GM23248 (cell line): ENCODE results near the gene OPRM1. TPM values are rescaled to one million over a fixed set of nuclear protein-coding genes. Genes with fewer than 3 reads are reported as not detected.

Source experiments
- DNase-seq: peaks from one replicate; pipeline ENCODE4 v3.0.0-alpha.2; 2015
- H2AFZ ChIP-seq: fragments of 200-600 bp; sonication (generic); 2 replicates; pipeline ENCODE4 v1.6.1; 2016; ENCODE audit warnings: antibody characterized with exemption
- H3F3A ChIP-seq: fragments of 200-600 bp; sonication (generic); 2 replicates; pipeline ENCODE4 v1.6.1; 2016; ENCODE audit warnings: mild to moderate bottlenecking, antibody characterized with exemption, mixed run types; ENCODE audit not compliant: insufficient read depth
- H3K27ac ChIP-seq: fragments of 200-600 bp; sonication (generic); 2 replicates; pipeline ENCODE4 v1.5.1; 2016; ENCODE audit warnings: mild to moderate bottlenecking
- H3K27me3 ChIP-seq: fragments of 200-600 bp; sonication (generic); replicated peaks from 2 replicates; pipeline ENCODE4 v1.6.1; 2016; ENCODE audit warnings: mild to moderate bottlenecking; ENCODE audit not compliant: insufficient read depth
- H3K36me3 ChIP-seq: fragments of 200-600 bp; sonication (generic); 2 replicates; pipeline ENCODE4 v1.6.1; 2016; ENCODE audit warnings: low read depth, mild to moderate bottlenecking
- H3K4me1 ChIP-seq: fragments of 200-600 bp; sonication (generic); 2 replicates; pipeline ENCODE4 v1.6.1; 2016; ENCODE audit warnings: mild to moderate bottlenecking; ENCODE audit not compliant: insufficient read depth
- H3K4me2 ChIP-seq: fragments of 200-600 bp; sonication (generic); one replicate; pipeline ENCODE4 v1.6.1; 2016; ENCODE audit warnings: mild to moderate bottlenecking; ENCODE audit not compliant: unreplicated experiment
- H3K4me3 ChIP-seq: fragments of 200-600 bp; sonication (generic); 2 replicates; pipeline ENCODE4 v1.5.1; 2016; ENCODE audit warnings: mild to moderate bottlenecking
- H3K79me2 ChIP-seq: fragments of 200-600 bp; sonication (generic); 2 replicates; pipeline ENCODE4 v1.6.1; 2016; ENCODE audit warnings: mild to moderate bottlenecking; ENCODE audit not compliant: insufficient read depth
- H3K9ac ChIP-seq: fragments of 200-600 bp; sonication (generic); 2 replicates; pipeline ENCODE4 v1.6.1; 2016; ENCODE audit warnings: mild to moderate bottlenecking
- H3K9me2 ChIP-seq: fragments of 200-600 bp; sonication (generic); 2 replicates; pipeline ENCODE4 v1.6.1; 2016; ENCODE audit warnings: mixed run types, mild to moderate bottlenecking, moderate library complexity; ENCODE audit not compliant: insufficient read depth
- H3K9me3 ChIP-seq: fragments of 200-600 bp; sonication (generic); one replicate; pipeline ENCODE4 v1.6.1; 2017; ENCODE audit warnings: low read depth
- H4K20me1 ChIP-seq: fragments of 200-600 bp; sonication (generic); 2 replicates; pipeline ENCODE4 v1.6.0; 2016; ENCODE audit not compliant: insufficient read depth
- EZH2 ChIP-seq: fragments of 200-600 bp; sonication (generic); IDR thresholded peaks from 2 replicates; pipeline ENCODE4 v1.6.1; 2018; ENCODE audit warnings: antibody characterized with exemption, mild to moderate bottlenecking; ENCODE audit not compliant: insufficient read depth, poor library complexity, severe bottlenecking
- EZH2phosphoT487 ChIP-seq: fragments of 200-600 bp; sonication (generic); IDR thresholded peaks from 2 replicates; pipeline ENCODE4 v1.6.1; 2018; ENCODE audit warnings: antibody characterized with exemption, moderate library complexity, mild to moderate bottlenecking, low read depth; ENCODE audit not compliant: insufficient read depth
- WGBS, 2 experiments: methylation state at CpG; one replicate each; pipeline ENCODE4 v1.1.6; 2015 to 2017; ENCODE audit warnings: low lambda C conversion rate in 2 of 2, low coverage in 1 of 2; ENCODE audit errors: missing lambda C conversion rate in 2 of 2; 5-methylcytosine and 5-hydroxymethylcytosine counted together
- in situ Hi-C: fragments of 300-500 bp; cut with MboI; formaldehyde crosslinking; loops from 2 replicates; pipeline ENCODE4 v1.15.0; 2020
- polyA plus RNA-seq: library from polyadenylated mRNA; unstranded; fragments of >200 nt; fragmentation: Nextera tagmentation; extraction: Ambion mirVana; gene quantifications from 2 replicates; pipeline ENCODE4 v1.2.1, GENCODE V29; 2016
- total RNA-seq: library from RNA; depleted of rRNA; stranded (reverse); fragments of >200 nt; shearing (Covaris generic); gene quantifications from 2 replicates; pipeline ENCODE4 v1.2.3, GENCODE V29; 2014

OPRM1 gene
- total and polyA plus RNA-seq, 2 experiments from 2014 or later: not detected

- Histone ChIP-seq H3K4me1 (no peaks in the 10 kb centered on the region), H3K36me3 (no peaks in the 10 kb centered on the region), H3K79me2 (no peaks in the 10 kb centered on the region), H2AFZ (no peak overlapping the region), H3K27ac (no peak overlapping the region), H3K9me2 (no peaks in the 10 kb centered on the region), H3F3A (no peaks in the 10 kb centered on the region), H3K4me3 (no peak overlapping the region), H4K20me1 (no peaks in the 10 kb centered on the region), H3K27me3 (no peaks in the 10 kb centered on the region), H3K4me2 (no peak overlapping the region), H3K9me3 (no peaks in the 10 kb centered on the region), H3K9ac (no peak overlapping the region)
- no peak for TF ChIP-seq EZH2
- TF ChIP-seq EZH2phosphoT487: no peak
- no peak for DNase-seq
- in situ Hi-C loops: no loop called here
- 45 to 71% methylated on average over 2 to 4 of the region's 4 CpGs for WGBS, 2 experiments
Measured at GRCh38 chr6:154099211-154099610, 60.2 kb downstream of the OPRM1 start.

- in situ Hi-C loops: no loop called here
- H3K9me3 ChIP-seq: no peaks in the 10 kb centered on the region
- no peaks in the 10 kb centered on the region for H4K20me1 ChIP-seq
- DNase-seq: no peak
- H2AFZ ChIP-seq: no peak overlapping the region
- H3K9me2 ChIP-seq: no peaks in the 10 kb centered on the region
- no peak overlapping the region for H3K4me2 ChIP-seq
- H3K27ac ChIP-seq: no peak overlapping the region
- H3F3A ChIP-seq: no peaks in the 10 kb centered on the region
- no peaks in the 10 kb centered on the region for H3K36me3 ChIP-seq
- H3K27me3 ChIP-seq: no peaks in the 10 kb centered on the region
- H3K9ac ChIP-seq: no peak overlapping the region
- H3K79me2 ChIP-seq: no peaks in the 10 kb centered on the region
- TF ChIP-seq EZH2: no peak
- TF ChIP-seq EZH2phosphoT487: no peak
- no peaks in the 10 kb centered on the region for H3K4me1 ChIP-seq
- 13 to 21% methylated on average over 2 of the region's 2 CpGs for WGBS, 2 experiments
- no peak overlapping the region for H3K4me3 ChIP-seq
Measured at GRCh38 chr6:154106251-154106650, 67.2 kb downstream of the OPRM1 start.

GRCh38 chr6:154111025-154111424 lies 72.0 kb downstream of the OPRM1 start:
- no peaks in the 10 kb centered on the region for H3K36me3 ChIP-seq
- H3K27ac ChIP-seq: no peak overlapping the region
- in situ Hi-C loops: no loop called here
- H2AFZ ChIP-seq: no peak overlapping the region
- H3K9me2 ChIP-seq: no peaks in the 10 kb centered on the region
- H3K4me1 ChIP-seq: no peaks in the 10 kb centered on the region
- H3F3A ChIP-seq: no peaks in the 10 kb centered on the region
- H3K9ac ChIP-seq: no peak overlapping the region
- 0 to 6% methylated on average over 1 of the region's 1 CpG for WGBS, 2 experiments
- H4K20me1 ChIP-seq: no peaks in the 10 kb centered on the region
- H3K79me2 ChIP-seq: no peaks in the 10 kb centered on the region
- TF ChIP-seq EZH2phosphoT487 (no peak), EZH2 (no peak)
- H3K4me2 ChIP-seq: no peak overlapping the region
- no peaks in the 10 kb centered on the region for H3K27me3 ChIP-seq
- no peaks in the 10 kb centered on the region for H3K9me3 ChIP-seq
- DNase-seq: no peak
- no peak overlapping the region for H3K4me3 ChIP-seq

GRCh38 chr6:154112181-154112809 lies 73.3 kb downstream of the OPRM1 start:
- Histone ChIP-seq H3K4me1 (no peaks in the 10 kb centered on the region), H3K9me3 (no peaks in the 10 kb centered on the region), H3K4me2 (no peak overlapping the region), H3F3A (no peaks in the 10 kb centered on the region), H3K27ac (no peak overlapping the region), H3K9ac (no peak overlapping the region), H3K36me3 (no peaks in the 10 kb centered on the region), H3K79me2 (no peaks in the 10 kb centered on the region), H3K9me2 (no peaks in the 10 kb centered on the region), H3K27me3 (no peaks in the 10 kb centered on the region), H2AFZ (no peak overlapping the region), H4K20me1 (no peaks in the 10 kb centered on the region), H3K4me3 (no peak overlapping the region)
- in situ Hi-C loops: no loop called here
- 25 to 37% methylated on average over 2 of the region's 2 CpGs for WGBS, 2 experiments
- DNase-seq: peak; percentile 6
- no peak for TF ChIP-seq EZH2
- no peak for TF ChIP-seq EZH2phosphoT487

GRCh38 chr6:154113392-154113791 lies 74.4 kb downstream of the OPRM1 start:
- WGBS, 2 experiments: 49 to 52% methylated on average over 3 of the region's 3 CpGs
- no peak for DNase-seq
- H4K20me1 ChIP-seq: no peaks in the 10 kb centered on the region
- no peaks in the 10 kb centered on the region for H3K9me2 ChIP-seq
- no peaks in the 10 kb centered on the region for H3K9me3 ChIP-seq
- H3K79me2 ChIP-seq: no peaks in the 10 kb centered on the region
- no peak overlapping the region for H3K9ac ChIP-seq
- no peak overlapping the region for H2AFZ ChIP-seq
- TF ChIP-seq EZH2 (no peak), EZH2phosphoT487 (no peak)
- H3K4me2 ChIP-seq: no peak overlapping the region
- no peaks in the 10 kb centered on the region for H3K36me3 ChIP-seq
- in situ Hi-C loops: no loop called here
- no peak overlapping the region for H3K4me3 ChIP-seq
- H3K27ac ChIP-seq: no peak overlapping the region
- no peaks in the 10 kb centered on the region for H3F3A ChIP-seq
- H3K4me1 ChIP-seq: no peaks in the 10 kb centered on the region
- H3K27me3 ChIP-seq: no peaks in the 10 kb centered on the region
